NCI-H2171 (cell line): ENCODE measurements around the gene NR3C2.

Experiments used
- DNase-seq: peaks from one replicate; lab custom pipeline; 2025; lab: John Stamatoyannopoulos, UW

The NR3C2 gene

DNA sequence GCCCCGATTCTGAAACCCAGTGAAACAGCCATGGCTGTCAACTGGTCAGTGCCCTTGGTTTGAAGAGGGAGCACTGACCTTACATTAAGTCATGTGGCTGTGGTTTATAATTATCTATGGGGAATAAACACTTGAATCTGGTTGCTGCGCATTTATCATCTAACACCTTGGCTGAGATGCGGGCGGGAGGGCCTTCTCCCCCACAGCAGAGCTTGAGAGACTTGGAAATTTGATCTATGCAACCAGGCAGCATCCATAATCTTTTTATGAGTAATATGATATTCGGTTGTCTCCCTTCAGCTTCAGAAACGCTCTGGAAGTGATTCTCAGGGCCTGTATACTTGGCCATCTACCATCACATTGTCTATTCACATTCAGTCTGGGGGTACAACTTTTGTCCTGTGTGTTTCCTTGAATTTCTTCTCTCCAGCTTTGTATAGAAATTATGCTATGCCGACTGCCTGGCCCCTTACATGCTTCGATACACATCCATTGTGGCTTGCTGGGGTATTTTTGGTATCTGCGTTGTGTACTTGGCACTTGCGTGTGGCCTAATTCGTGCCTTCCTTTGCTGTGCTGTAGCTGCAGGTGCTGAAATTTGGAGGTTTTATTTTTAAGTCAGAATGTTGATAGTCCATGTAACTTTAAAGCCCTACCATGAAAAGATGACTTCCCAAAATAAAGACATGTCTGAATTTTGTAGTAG, 388.8 kb downstream of the NR3C2 start:
- peak; percentile 58 for DNase-seq

GRCh38 chr4:148052448-148052847, 389.8 kb downstream of the NR3C2 start:
- no peak for DNase-seq

DNA sequence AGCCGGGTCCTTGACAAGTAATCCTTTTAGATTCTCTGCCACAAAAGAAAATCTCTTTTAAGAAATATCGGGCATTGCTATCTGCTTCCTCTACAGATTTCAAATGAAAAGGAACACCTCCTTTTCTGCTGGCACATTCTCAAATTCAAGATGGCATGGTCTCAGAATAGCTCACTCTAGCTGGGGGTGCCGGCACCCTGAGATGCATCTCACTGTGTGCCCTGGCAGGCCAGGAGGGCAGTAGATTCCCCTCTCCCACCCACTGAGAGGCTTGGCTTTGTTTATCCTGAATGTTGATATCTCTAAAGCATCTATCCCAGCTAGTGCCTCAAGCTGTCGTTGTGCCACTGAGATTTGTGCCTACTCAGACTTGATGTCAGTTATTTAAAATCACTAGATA, 390.8 kb downstream of the NR3C2 start:
- DNase-seq: no peak

DNA sequence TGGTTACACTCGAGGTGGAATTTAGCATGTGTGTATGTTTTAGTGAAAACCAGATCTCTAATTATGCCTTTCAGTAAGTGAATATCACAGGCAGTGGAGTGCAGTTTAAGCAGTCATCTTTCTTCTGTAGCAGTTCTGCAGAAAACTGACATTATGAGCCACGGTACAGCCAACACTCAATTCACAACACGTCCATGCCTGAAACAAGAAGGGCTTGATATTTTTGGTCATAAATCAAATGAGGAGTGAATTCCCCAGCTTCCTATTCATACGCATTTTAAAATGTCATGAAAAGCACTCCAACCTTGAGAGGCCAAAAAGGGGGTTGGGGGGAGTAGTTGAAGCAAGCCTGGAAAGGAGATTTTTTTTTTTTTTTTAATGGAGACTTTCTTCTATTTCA, 393.6 kb downstream of the NR3C2 start:
- no peak for DNase-seq

DNA sequence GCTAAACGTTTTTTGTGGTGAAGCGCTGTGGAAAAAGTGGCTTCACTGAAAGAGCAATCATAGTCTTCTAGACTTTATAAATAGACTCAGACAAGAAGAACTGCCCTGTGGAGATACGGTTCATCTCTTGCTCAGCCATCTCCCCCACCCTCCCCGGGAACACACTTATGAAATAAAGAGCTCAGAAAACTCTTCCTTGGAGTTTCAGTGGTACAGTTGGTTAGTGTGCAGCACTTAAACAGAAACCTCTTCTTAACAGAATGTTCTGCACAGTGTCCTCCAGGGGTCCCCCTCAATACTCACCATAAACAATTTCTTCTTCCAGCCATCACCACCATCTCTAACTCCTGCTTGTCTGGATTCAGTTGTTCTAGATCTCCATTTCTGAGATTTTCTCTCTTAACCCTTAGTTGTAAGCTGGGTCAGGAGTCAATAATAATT, 397.3 kb downstream of the NR3C2 start:
- DNase-seq: no peak

DNA sequence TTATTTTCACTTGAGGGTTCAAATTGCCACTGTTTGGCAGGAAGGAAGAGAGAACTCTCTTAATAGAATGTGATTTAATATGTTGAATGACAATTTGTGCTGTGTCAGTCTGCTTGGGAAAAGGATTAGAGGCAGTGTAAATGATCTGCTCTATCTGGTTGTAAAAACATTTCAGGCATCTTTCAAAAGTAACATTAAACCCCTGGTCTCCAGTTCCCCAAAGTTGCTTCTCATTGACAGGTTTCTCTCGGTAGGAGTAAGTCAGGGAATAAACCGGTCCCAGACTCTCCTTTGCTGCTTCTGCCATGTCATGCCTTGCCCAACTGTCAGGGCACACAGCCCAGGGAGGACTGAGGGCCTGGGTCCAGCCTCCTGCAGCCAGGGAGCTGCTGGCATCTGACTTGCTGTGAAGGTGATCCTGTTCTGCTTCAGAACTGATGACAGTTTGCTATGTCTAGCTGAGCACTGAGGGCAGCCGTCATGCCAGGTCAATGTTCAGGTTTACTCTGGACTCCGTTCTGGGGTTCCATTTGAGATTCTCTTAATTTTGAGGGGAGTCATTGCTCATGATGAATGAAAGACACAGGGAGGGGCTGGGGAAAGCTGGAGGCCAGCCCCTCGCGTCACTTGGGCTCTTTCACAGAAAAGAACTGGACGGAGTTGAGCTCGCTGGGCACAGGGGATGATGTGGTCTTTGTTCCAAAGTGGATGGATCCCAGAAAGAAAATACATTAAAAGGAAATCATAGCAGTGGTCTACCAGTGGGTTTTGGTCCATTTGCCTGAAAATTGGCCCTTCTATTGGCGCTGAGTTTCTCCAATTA, 397.9 kb downstream of the NR3C2 start:
- no peak for DNase-seq

GRCh38 chr4:148041606-148042329, 400.4 kb downstream of the NR3C2 start:
- DNase-seq: no peak

GRCh38 chr4:148034813-148035212, 407.4 kb downstream of the NR3C2 start:
- no peak for DNase-seq

GRCh38 chr4:148030193-148030873, 411.9 kb downstream of the NR3C2 start:
- DNase-seq: no peak

DNA sequence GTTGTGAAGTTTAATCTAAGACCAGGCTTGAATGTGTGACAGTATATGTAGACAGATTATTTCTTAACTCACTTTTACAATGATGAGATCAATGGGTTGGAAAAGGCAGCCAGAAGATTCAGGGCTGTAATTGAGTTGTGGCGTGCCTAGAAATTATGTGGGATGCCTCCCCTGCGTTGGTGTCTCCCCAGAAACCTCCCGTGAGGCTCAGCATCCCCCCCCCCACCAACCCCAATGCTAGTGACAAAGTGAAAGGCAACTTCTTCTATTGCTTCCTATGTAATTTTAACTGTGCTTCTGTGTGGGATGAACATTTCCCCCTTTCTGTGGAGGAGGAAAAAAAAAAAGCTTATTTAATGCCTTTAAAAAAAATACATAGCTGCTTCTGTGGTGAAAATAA, 412.4 kb downstream of the NR3C2 start:
- no peak for DNase-seq
